B cell (primary cell): ENCODE measurements around the gene LRP1. TPM values are rescaled to one million over a fixed set of nuclear protein-coding genes. Genes with fewer than 3 reads are reported as not detected.

Experiments used
- ATAC-seq: fragments of 200-7000 bp; cut with Tn5 transposase; one replicate; pipeline ENCODE4 v1.10.0; 2021; ENCODE audit warnings: low read depth, mild to moderate bottlenecking, moderate number of reproducible peaks, moderate library complexity
- CTCF ChIA-PET: fragments of 350-600 bp; sonication (Branson Sonifier 250); formaldehyde crosslinking; loops from one replicate; lab custom pipeline; 2021; ENCODE audit warnings: antibody characterized with exemption, inconsistent platforms; lab: Charles Lee
- POLR2A ChIA-PET: fragments of 350-600 bp; sonication (Branson Sonifier 250); formaldehyde crosslinking; loops from one replicate; lab custom pipeline; 2021; ENCODE audit warnings: antibody characterized with exemption; lab: Charles Lee
- DNase-seq: peaks from one replicate; pipeline ENCODE4 v3.0.0; 2013
- H2AFZ ChIP-seq: 2 replicates; pipeline ENCODE4 v1.6.1; 2012; ENCODE audit warnings: mild to moderate bottlenecking, low read depth, low read length; ENCODE audit not compliant: insufficient read depth, poor library complexity, severe bottlenecking
- H3K27ac ChIP-seq, 2 donors: 1 replicate in 1 of 2; 2 replicates in 1 of 2; pipeline ENCODE4 v1.5.1; 2012 to 2013; ENCODE audit warnings: low read length in 2 of 2, mild to moderate bottlenecking in 2 of 2, moderate library complexity in 1 of 2
- H3K27me3 ChIP-seq, 4 experiments: fragments of 200-600 bp in 1 of 4; sonication (generic) in 1 of 4; replicated peaks in 1 of 4; 1 replicate in 2 of 4; 2 replicates in 2 of 4; pipeline versions ENCODE4 v1.6.1 to v1.7.0; 2013 to 2016; ENCODE audit warnings: low read length in 3 of 4, mild to moderate bottlenecking in 2 of 4, mixed read lengths in 1 of 4, moderate library complexity in 1 of 4; ENCODE audit not compliant: insufficient read depth in 4 of 4, control insufficient read depth in 3 of 4; ENCODE audit errors: control extremely low read depth in 1 of 4
- H3K36me3 ChIP-seq, 2 experiments: replicated peaks in 1 of 2; 1 replicate in 1 of 2; 2 replicates in 1 of 2; pipeline versions ENCODE4 v1.6.1 to v1.7.1; 2013; ENCODE audit warnings: low read length in 1 of 2; ENCODE audit not compliant: insufficient read depth in 2 of 2, control insufficient read depth in 1 of 2; ENCODE audit errors: control extremely low read depth in 1 of 2, extremely low read depth in 1 of 2
- H3K4me1 ChIP-seq, 2 donors: fragments of 200-600 bp in 1 of 2; sonication (generic) in 1 of 2; 1 replicate in 1 of 2; 2 replicates in 1 of 2; pipeline versions ENCODE4 v1.5.1 to v1.6.1; 2013 to 2017; ENCODE audit warnings: low read length in 2 of 2; ENCODE audit not compliant: control insufficient read depth in 2 of 2, insufficient read depth in 2 of 2
- H3K4me2 ChIP-seq: replicated peaks from 2 replicates; pipeline ENCODE3; 2012; ENCODE audit warnings: mild to moderate bottlenecking, low read depth, low read length; ENCODE audit not compliant: poor library complexity, severe bottlenecking
- H3K4me3 ChIP-seq, 5 experiments: fragments of 200-600 bp in 1 of 5; sonication (generic) in 1 of 5; 1 replicate in 3 of 5; 2 replicates in 2 of 5; pipeline versions ENCODE4 v1.5.1 to v1.7.0; 2011 to 2016; ENCODE audit warnings: low read length in 4 of 5, mild to moderate bottlenecking in 4 of 5, low read depth in 2 of 5, control low read depth in 1 of 5, moderate library complexity in 1 of 5; ENCODE audit not compliant: insufficient read depth in 1 of 5; ENCODE audit errors: control extremely low read depth in 1 of 5, extremely low read depth in 1 of 5
- H3K79me2 ChIP-seq: fragments of 200-600 bp; sonication (generic); one replicate; pipeline ENCODE4 v1.6.0; 2016; ENCODE audit warnings: low read length; ENCODE audit not compliant: control insufficient read depth, insufficient read depth
- H3K9ac ChIP-seq: fragments of 200-600 bp; sonication (generic); 2 replicates; pipeline ENCODE4 v1.6.1; 2017; ENCODE audit warnings: mild to moderate bottlenecking, low read length, moderate library complexity
- H3K9me3 ChIP-seq, 3 donors: one replicate each; pipeline versions ENCODE4 v1.6.1 to v1.7.1; 2013; ENCODE audit warnings: low read length in 2 of 3; ENCODE audit not compliant: control insufficient read depth in 2 of 3, insufficient read depth in 1 of 3; ENCODE audit errors: control extremely low read depth in 1 of 3
- H4K20me1 ChIP-seq: 2 replicates; pipeline ENCODE4 v1.6.0; 2012; ENCODE audit warnings: mild to moderate bottlenecking, low read length; ENCODE audit not compliant: insufficient read depth, control insufficient read depth, poor library complexity, severe bottlenecking
- H3K27ac Mint-ChIP-seq: one replicate; pipeline ENCODE4 v1.8.0; 2021; ENCODE audit warnings: mixed read lengths
- H3K27me3 Mint-ChIP-seq: one replicate; pipeline ENCODE4 v1.8.0; 2021; ENCODE audit warnings: mixed read lengths
- H3K4me1 Mint-ChIP-seq: one replicate; pipeline ENCODE4 v1.8.0; 2021; ENCODE audit warnings: mixed read lengths
- H3K4me3 Mint-ChIP-seq: one replicate; pipeline ENCODE4 v1.8.0; 2021; ENCODE audit warnings: mixed read lengths
- H3K9me3 Mint-ChIP-seq: one replicate; pipeline ENCODE4 v1.8.0; 2022; ENCODE audit warnings: mixed read lengths; ENCODE audit not compliant: insufficient read depth
- EZH2 ChIP-seq: IDR thresholded peaks from 2 replicates; pipeline ENCODE4 v1.6.1; 2012; ENCODE audit warnings: borderline replicate concordance, low read depth, mild to moderate bottlenecking, moderate library complexity, low read length; ENCODE audit not compliant: insufficient read depth, poor library complexity, severe bottlenecking
- WGBS: methylation state at CpG from one replicate; pipeline ENCODE4 v1.1.5; 2013; ENCODE audit warnings: missing lambda C conversion rate; ENCODE audit not compliant: insufficient coverage; 5-methylcytosine and 5-hydroxymethylcytosine counted together
- intact Hi-C: fragments of 100-400 bp; cut with micrococcal nuclease; formaldehyde crosslinking; loops from one replicate; pipeline ENCODE4 v1.10.0; 2022
- polyA plus RNA-seq: library from polyadenylated mRNA; depleted of rRNA; stranded (reverse); fragments of >200 nt; gene quantifications from 2 replicates; pipeline ENCODE4 v1.2.3, GENCODE V29; 2012
- total RNA-seq, 2 donors: library from RNA; stranded (reverse); fragments of 120-200 nt in 1 of 2; gene quantifications; 1 replicate in 1 of 2; 2 replicates in 1 of 2; pipeline versions ENCODE4 v1.2.3 to v1.2.4, GENCODE V29; 2013 to 2022
- TF ChIP-seq, protein P1 (sequence below): fragments of 200-600 bp; IDR thresholded peaks from one replicate; pipeline ENCODE4 v1.8.0; 2022; ENCODE audit warnings: antibody characterized with exemption, mild to moderate bottlenecking

LRP1 gene
- total and polyA plus RNA-seq, 2 donors (not counting 1 experiment from before 2014, with no cell fraction given): 2.0 to 4.1 TPM

DNA sequence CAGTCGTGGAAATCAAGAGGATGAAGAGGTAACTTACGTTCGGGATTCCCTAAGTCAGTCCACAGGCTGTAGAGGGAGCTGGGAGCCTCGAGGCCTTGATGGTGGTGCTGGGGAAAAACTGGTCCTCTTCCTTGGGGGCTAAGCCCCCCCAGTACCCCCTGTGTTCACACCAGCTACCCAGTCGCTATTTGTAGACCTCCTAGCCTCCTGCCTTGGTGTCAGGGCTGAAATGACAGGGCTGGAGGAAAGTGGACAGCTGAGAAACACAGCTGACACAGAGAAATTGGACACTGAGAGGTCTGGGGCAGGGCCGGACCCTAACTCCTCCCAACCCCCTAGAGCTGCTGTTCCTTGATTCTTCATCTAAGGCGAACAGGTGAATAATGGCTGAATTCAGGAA, 122.7 kb downstream of the LRP1 start, which contains the start of gene STAC3:
TSS of gene STAC3 (minus strand) at position 232 of the 400 bp plus-strand sequence. CDS start 1,551 bp downstream, outside the sequence.
- TF ChIP-seq, protein P1, sequence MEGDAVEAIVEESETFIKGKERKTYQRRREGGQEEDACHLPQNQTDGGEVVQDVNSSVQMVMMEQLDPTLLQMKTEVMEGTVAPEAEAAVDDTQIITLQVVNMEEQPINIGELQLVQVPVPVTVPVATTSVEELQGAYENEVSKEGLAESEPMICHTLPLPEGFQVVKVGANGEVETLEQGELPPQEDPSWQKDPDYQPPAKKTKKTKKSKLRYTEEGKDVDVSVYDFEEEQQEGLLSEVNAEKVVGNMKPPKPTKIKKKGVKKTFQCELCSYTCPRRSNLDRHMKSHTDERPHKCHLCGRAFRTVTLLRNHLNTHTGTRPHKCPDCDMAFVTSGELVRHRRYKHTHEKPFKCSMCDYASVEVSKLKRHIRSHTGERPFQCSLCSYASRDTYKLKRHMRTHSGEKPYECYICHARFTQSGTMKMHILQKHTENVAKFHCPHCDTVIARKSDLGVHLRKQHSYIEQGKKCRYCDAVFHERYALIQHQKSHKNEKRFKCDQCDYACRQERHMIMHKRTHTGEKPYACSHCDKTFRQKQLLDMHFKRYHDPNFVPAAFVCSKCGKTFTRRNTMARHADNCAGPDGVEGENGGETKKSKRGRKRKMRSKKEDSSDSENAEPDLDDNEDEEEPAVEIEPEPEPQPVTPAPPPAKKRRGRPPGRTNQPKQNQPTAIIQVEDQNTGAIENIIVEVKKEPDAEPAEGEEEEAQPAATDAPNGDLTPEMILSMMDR: no peak
- TF ChIP-seq EZH2: no peak
- no peaks in the 10 kb centered on the region for H4K20me1 ChIP-seq
- no peak within 1 kb of the TSS for H3K27ac ChIP-seq
- no peak for ATAC-seq
- no peak within 1 kb of the TSS for H2AFZ ChIP-seq
- H3K27me3 ChIP-seq: no peaks in the 10 kb centered on the region
- CTCF ChIA-PET: interaction anchor here (0.7 to 31.1 kb wide), 2 partner anchors 35 to 1549 kb away, joined by 3 to 838 read pairs; partner anchors contain the start of gene NXPH4
- peaks cover 7 to 10% of the 10 kb centered on the region in 2 donors for H3K4me1 ChIP-seq
- peaks cover 5 to 15% of the 10 kb centered on the region in 2 experiments for H3K36me3 ChIP-seq
- WGBS: 85% methylated on average over 4 of the region's 7 CpGs
- no peak within 1 kb of the TSS for H3K4me3 ChIP-seq
- no peak within 1 kb of the TSS for H3K27ac Mint-ChIP-seq
- no peak for DNase-seq
- H3K4me2 ChIP-seq: no peak within 1 kb of the TSS
- H3K4me1 Mint-ChIP-seq: peaks cover 10% of the 10 kb centered on the region
- intact Hi-C loops: no loop called here
- H3K9ac ChIP-seq: no peak within 1 kb of the TSS
- H3K4me3 Mint-ChIP-seq: no peak within 1 kb of the TSS
- no peaks in the 10 kb centered on the region for H3K27me3 Mint-ChIP-seq
- peaks cover 0 to 5% (median 0%) of the 10 kb centered on the region in 3 donors for H3K9me3 ChIP-seq
- no peaks in the 10 kb centered on the region for H3K9me3 Mint-ChIP-seq
- POLR2A ChIA-PET: interaction anchor here (0.6 kb wide), 2 partner anchors 203 to 560 kb away, joined by 6 to 7 read pairs; no protein-coding TSS in a partner anchor
- no peaks in the 10 kb centered on the region for H3K79me2 ChIP-seq

DNA sequence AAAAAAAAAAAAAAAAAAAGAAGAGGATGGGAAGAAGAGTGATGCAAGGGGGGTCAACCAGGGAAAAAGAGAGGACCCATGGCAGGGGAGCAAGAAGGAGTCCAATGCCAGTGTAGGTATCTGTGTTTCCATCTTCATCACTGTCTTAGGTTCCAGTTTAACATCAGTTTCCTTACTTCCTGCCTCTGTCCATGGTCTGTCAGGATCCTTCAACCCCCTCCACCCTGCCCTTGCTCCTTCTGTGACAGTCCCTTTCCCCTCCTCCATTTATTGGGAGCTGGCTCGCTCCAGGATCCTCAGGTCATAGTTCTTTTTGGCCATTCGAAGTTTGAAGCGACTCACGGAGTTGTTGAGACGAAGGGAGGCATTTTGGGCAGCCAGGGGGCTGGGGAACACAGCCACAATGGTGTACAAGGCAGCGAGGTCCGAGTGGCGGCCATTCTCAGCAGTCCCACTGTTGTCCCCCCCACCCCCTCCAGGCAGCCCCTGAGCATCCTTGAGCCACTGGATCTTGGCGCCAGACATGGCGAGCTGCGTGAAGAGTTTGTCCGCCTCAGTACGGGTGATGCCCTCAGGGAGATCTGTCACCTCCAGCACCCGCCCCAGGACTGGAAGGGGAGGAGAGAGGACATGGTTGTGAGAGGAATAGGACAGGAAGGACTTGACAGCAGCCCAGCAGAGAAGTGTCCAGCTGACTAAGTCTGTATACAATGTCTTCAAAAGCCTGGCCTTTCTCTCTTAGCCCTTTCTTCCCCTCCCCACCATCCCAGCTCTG, 126.4 kb downstream of the LRP1 start:
- WGBS: 98% methylated on average over 11 of the region's 14 CpGs
- H3K4me1 ChIP-seq: no peaks in the 10 kb centered on the region
- H3K4me2 ChIP-seq: no peak overlapping the region
- intact Hi-C loops: no loop called here
- Mint-ChIP-seq H3K9me3 (no peaks in the 10 kb centered on the region), H3K4me3 (no peak overlapping the region), H3K27ac (no peak overlapping the region), H3K4me1 (no peaks in the 10 kb centered on the region), H3K27me3 (no peaks in the 10 kb centered on the region)
- no peak overlapping the region for H3K9ac ChIP-seq
- no peaks in the 10 kb centered on the region for H3K79me2 ChIP-seq
- POLR2A ChIA-PET: no interaction called here
- ATAC-seq (no peak), DNase-seq (no peak)
- TF ChIP-seq EZH2: no peak
- TF ChIP-seq, protein P1: no peak
- H3K4me3 ChIP-seq: no peak overlapping the region
- no peaks in the 10 kb centered on the region for H4K20me1 ChIP-seq
- H2AFZ ChIP-seq: no peak overlapping the region
- H3K9me3 ChIP-seq: no peaks in the 10 kb centered on the region
- no peak overlapping the region for H3K27ac ChIP-seq
- no peaks in the 10 kb centered on the region for H3K27me3 ChIP-seq
- peaks cover 24 to 51% of the 10 kb centered on the region in 2 experiments for H3K36me3 ChIP-seq
- CTCF ChIA-PET: no interaction called here
